Ovary (tissue), 9 donors: Measurements from ENCODE around the gene DDHD1. TPM values are rescaled to one million over a fixed set of nuclear protein-coding genes. Genes with fewer than 3 reads are reported as not detected.

Source experiments
- DNase-seq, 5 donors: peaks; one replicate each; pipeline ENCODE4 v3.0.0-alpha.2; 2019 to 2020
- H3K27ac ChIP-seq, 2 donors: fragments of 200-600 bp; one replicate each; pipeline versions ENCODE4 v1.5.1 to v1.8.0; 2019 to 2022
- H3K27me3 ChIP-seq: fragments of 200-600 bp; one replicate; pipeline ENCODE4 v1.8.0; 2022
- H3K36me3 ChIP-seq: fragments of 200-600 bp; sonication (generic); one replicate; pipeline ENCODE4 v1.5.1; 2019
- H3K4me1 ChIP-seq: one replicate; pipeline ENCODE4 v1.8.1; 2013; ENCODE audit warnings: mild to moderate bottlenecking, moderate library complexity; ENCODE audit not compliant: insufficient read depth
- H3K4me3 ChIP-seq: fragments of 200-600 bp; sonication (generic); one replicate; pipeline ENCODE4 v1.5.1; 2017
- H3K9me3 ChIP-seq, 2 donors: fragments of 200-600 bp in 1 of 2; sonication (generic) in 1 of 2; one replicate each; pipeline versions ENCODE4 v1.5.1 to v1.8.1; 2013 to 2019; ENCODE audit warnings: mild to moderate bottlenecking in 1 of 2, moderate library complexity in 1 of 2
- CTCF ChIP-seq, 3 donors: fragments of 450-650 bp in 2 of 3; fragments of 200-600 bp in 1 of 3; IDR thresholded peaks; one replicate each; pipeline versions ENCODE4 v1.5.1 to v1.8.0; 2016 to 2022; ENCODE audit warnings: antibody characterized with exemption in 3 of 3, mild to moderate bottlenecking in 1 of 3
- EP300 ChIP-seq: sonication (generic); formaldehyde crosslinking; IDR thresholded peaks from one replicate; pipeline ENCODE4 v1.6.1; 2017; ENCODE audit warnings: antibody characterized with exemption
- POLR2A ChIP-seq: fragments of 450-650 bp; IDR thresholded peaks from one replicate; pipeline ENCODE4 v1.6.1; 2017; ENCODE audit warnings: antibody characterized with exemption, mild to moderate bottlenecking, moderate library complexity
- WGBS, 3 donors: extraction: QIAGEN DNeasy Blood & Tissue Kit in 1 of 3; methylation state at CpG; one replicate each; pipeline versions ENCODE4 v1.1.5 to v1.1.7; 2013 to 2017; 5-methylcytosine and 5-hydroxymethylcytosine counted together
- intact Hi-C, 4 donors: fragments of 100-400 bp; cut with DNase I; formaldehyde crosslinking; loops; one replicate each; pipeline versions ENCODE4 v1.11.0 to v1.15.1; 2022 to 2023
- polyA plus RNA-seq, 2 donors: library from polyadenylated mRNA; stranded (reverse); fragments of 200-250 nt in 1 of 2; fragments of 350-450 nt in 1 of 2; fragmentation: Illumina TruSeq in 1 of 2; extraction: RNeasy Lipid Tissue Mini Kit (QIAGEN cat#74804) in 1 of 2; gene quantifications; one replicate each; pipeline ENCODE4 v1.2.3, GENCODE V29; 2013 to 2014
- total RNA-seq, 7 donors: library from RNA; depleted of rRNA in 2 of 7; stranded (reverse); fragments of >200 nt in 2 of 7; fragmentation: NEBNext Ultra II Directional in 3 of 7; extraction: Animal tissue kit (Norgen Biotek cat#: 25700) in 3 of 7; gene quantifications; one replicate each; pipeline versions ENCODE4 v1.1.0 to v1.2.4, GENCODE V29; 2016 to 2023
- donor health status: DM: no; HTN: no; CAD: no; lungs with moderate emphysema.
- donor health status: DM: no; HTN: no; CAD: no.
- donor health status: Bipolar disorder and iron deficiency.
- donor health status: DM: yes; HTN: yes; CAD: no.
- donor health status: DM: no; HTN: no; CAD: no.
- donor health status: DM: yes; HTN: yes; CAD: no.

DDHD1 gene
- total and polyA plus RNA-seq, 9 donors, result 4.6 to 21.9 (median 18.8) TPM

GRCh38 chr14:53041067-53041466 lies 112.1 kb downstream of the DDHD1 start:
- WGBS, 3 donors, result 90 to 93% (median 92%) methylated on average over 2 of the region's 2 CpGs
- H3K4me1 ChIP-seq, result peaks cover 10% of the 10 kb centered on the region
- H3K9me3 ChIP-seq, result no peaks in the 10 kb centered on the region
- no peak overlapping the region for H3K27ac ChIP-seq
- DNase-seq, result no peak
- no peaks in the 10 kb centered on the region for H3K36me3 ChIP-seq
- no peaks in the 10 kb centered on the region for H3K27me3 ChIP-seq
- TF ChIP-seq CTCF (IDR thresholded peaks at IDR 0.05), result no peak
- TF ChIP-seq POLR2A, result no peak
- TF ChIP-seq EP300, result no peak
- no peak overlapping the region for H3K4me3 ChIP-seq
- intact Hi-C loops, result no loop called here

GRCh38 chr14:53038629-53039028 lies 114.5 kb downstream of the DDHD1 start:
- no peaks in the 10 kb centered on the region for H3K9me3 ChIP-seq
- no peak overlapping the region for H3K27ac ChIP-seq
- H3K4me3 ChIP-seq, result no peak overlapping the region
- DNase-seq, result no peak
- TF ChIP-seq EP300, result no peak
- 96 to 98% (median 98%) methylated on average over 3 of the region's 3 CpGs for WGBS, 3 donors
- intact Hi-C loops, result no loop called here
- no peaks in the 10 kb centered on the region for H3K27me3 ChIP-seq
- peaks cover 10% of the 10 kb centered on the region for H3K4me1 ChIP-seq
- H3K36me3 ChIP-seq, result no peaks in the 10 kb centered on the region

GRCh38 chr14:53037016-53037415 lies 116.1 kb downstream of the DDHD1 start:
- intact Hi-C loops, result no loop called here
- no peak overlapping the region for H3K27ac ChIP-seq
- H3K27me3 ChIP-seq, result no peaks in the 10 kb centered on the region
- 91 to 99% (median 97%) methylated on average over 1 of the region's 1 CpG for WGBS, 3 donors
- TF ChIP-seq POLR2A, result no peak
- TF ChIP-seq CTCF (IDR thresholded peaks at IDR 0.05), result no peak
- no peak for TF ChIP-seq EP300
- no peaks in the 10 kb centered on the region for H3K36me3 ChIP-seq
- no peak overlapping the region for H3K4me3 ChIP-seq
- no peaks in the 10 kb centered on the region for H3K9me3 ChIP-seq
- no peak for DNase-seq
- H3K4me1 ChIP-seq, result peaks cover 6% of the 10 kb centered on the region

- Histone ChIP-seq H3K9me3 (no peaks in the 10 kb centered on the region), H3K27me3 (no peaks in the 10 kb centered on the region), H3K36me3 (no peaks in the 10 kb centered on the region), H3K4me1 (peaks cover 4% of the 10 kb centered on the region), H3K27ac (no peak overlapping the region), H3K4me3 (no peak overlapping the region)
- 39 to 46% (median 42%) methylated on average over 6 of the region's 6 CpGs for WGBS, 3 donors
- no peak for TF ChIP-seq CTCF (IDR thresholded peaks at IDR 0.05)
- no peak for TF ChIP-seq EP300
- TF ChIP-seq POLR2A, result no peak
- no peak for DNase-seq
- intact Hi-C loops, result no loop called here
Measured at GRCh38 chr14:53035336-53036210, 117.5 kb downstream of the DDHD1 start.

GRCh38 chr14:53034688-53035230 lies 118.4 kb downstream of the DDHD1 start:
- Histone ChIP-seq H3K27ac (no peak overlapping the region), H3K36me3 (no peaks in the 10 kb centered on the region), H3K4me1 (peaks cover 4% of the 10 kb centered on the region), H3K27me3 (no peaks in the 10 kb centered on the region), H3K4me3 (no peak overlapping the region), H3K9me3 (no peaks in the 10 kb centered on the region)
- intact Hi-C loops, result no loop called here
- no peak for DNase-seq
- TF ChIP-seq CTCF (IDR thresholded peaks at IDR 0.05) (no peak), EP300 (no peak), POLR2A (no peak)
- 90 to 94% (median 92%) methylated on average over 3 of the region's 3 CpGs for WGBS, 3 donors
